Measurements from ENCODE around the gene PDPR.
A peak's percentile ranks its signal among the peaks of the same experiment; 100 is the strongest.
"Not testable (repeated sequence)": the region's sequence is repeated elsewhere in the genome, so short reads cannot be mapped to it uniquely, and the experiment has no call there.

PDPR gene

GRCh38 chr16:70135796-70136195 lies 21.7 kb downstream of the PDPR start:
- DNase-seq: not testable (repeated sequence)

GRCh38 chr16:70136595-70136994 lies 22.5 kb downstream of the PDPR start:
- not testable (repeated sequence) for DNase-seq

- DNase-seq: not testable (repeated sequence)
Observed at GRCh38 chr16:70142739-70143138, 28.6 kb downstream of the PDPR start.

- not testable (repeated sequence) for DNase-seq
Observed at GRCh38 chr16:70143231-70143895, 29.2 kb downstream of the PDPR start.

GRCh38 chr16:70147853-70148252 lies 33.7 kb downstream of the PDPR start:
- DNase-seq: not testable (repeated sequence)

- DNase-seq: not testable (repeated sequence)
Observed at GRCh38 chr16:70148453-70148852, 34.3 kb downstream of the PDPR start.

GRCh38 chr16:70149296-70149695 lies 35.2 kb downstream of the PDPR start:
- not testable (repeated sequence) for DNase-seq

- no peak for DNase-seq
Observed at GRCh38 chr16:70151391-70151790, 37.3 kb downstream of the PDPR start.

GRCh38 chr16:70151941-70152509 lies 37.9 kb downstream of the PDPR start:
- no peak for DNase-seq

- no peak for DNase-seq
Observed at GRCh38 chr16:70152578-70153302, 38.6 kb downstream of the PDPR start.

GRCh38 chr16:70154736-70155135 lies 40.6 kb downstream of the PDPR start:
- not testable (repeated sequence) for DNase-seq

GRCh38 chr16:70156207-70156978 lies 42.3 kb downstream of the PDPR start:
- DNase-seq: no peak

GRCh38 chr16:70157105-70157476 lies 43.0 kb downstream of the PDPR start:
- DNase-seq: no peak

GRCh38 chr16:70157477-70158260 lies 43.5 kb downstream of the PDPR start:
- DNase-seq: no peak

- no peak for DNase-seq
Observed at GRCh38 chr16:70158261-70158939, 44.3 kb downstream of the PDPR start.

- DNase-seq: no peak
Observed at GRCh38 chr16:70159355-70160348, 45.5 kb downstream of the PDPR start.

- no peak for DNase-seq
Observed at GRCh38 chr16:70160388-70160787, 46.3 kb downstream of the PDPR start.

GRCh38 chr16:70160821-70161220 lies 46.7 kb downstream of the PDPR start:
- DNase-seq: no peak

- DNase-seq: no peak
Observed at GRCh38 chr16:70161350-70161749, 47.2 kb downstream of the PDPR start.

GRCh38 chr16:70162041-70162451 lies 47.9 kb downstream of the PDPR start:
- DNase-seq: peak; percentile 86

GRCh38 chr16:70163596-70163995 lies 49.5 kb downstream of the PDPR start:
- no peak for DNase-seq
